ENCODE data around the gene TGOLN2.

DNA sequence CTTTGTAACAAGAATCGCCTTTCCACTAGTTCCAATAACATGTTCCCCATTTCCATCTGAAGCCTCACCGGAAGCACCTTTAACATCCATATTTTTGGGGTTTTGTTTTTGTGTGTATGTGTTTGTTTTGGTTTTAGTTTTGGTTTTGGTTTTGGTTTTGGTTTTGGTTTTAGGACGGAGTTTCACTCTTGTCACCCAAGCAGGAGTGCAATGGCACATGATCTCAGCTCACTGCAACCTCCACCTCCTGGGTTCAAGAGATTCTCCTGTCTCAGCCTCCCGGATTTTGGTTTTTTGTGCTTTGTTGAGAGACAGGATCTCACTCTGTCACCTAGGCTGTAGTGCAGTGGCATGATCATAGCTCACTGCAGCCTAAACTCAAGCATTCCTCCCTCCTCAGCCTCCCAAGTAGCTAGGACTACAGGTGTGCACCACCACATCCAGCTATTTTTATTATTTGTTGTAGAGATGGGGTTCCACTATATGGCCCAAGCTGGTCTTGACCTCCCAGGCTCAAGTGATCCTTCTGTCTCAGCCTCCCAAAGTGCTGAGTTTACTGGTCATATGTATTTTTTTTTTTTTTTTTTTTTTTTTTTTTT, 36.3 kb downstream of the TGOLN2 start:
- TF ChIP-seq, protein P1, sequence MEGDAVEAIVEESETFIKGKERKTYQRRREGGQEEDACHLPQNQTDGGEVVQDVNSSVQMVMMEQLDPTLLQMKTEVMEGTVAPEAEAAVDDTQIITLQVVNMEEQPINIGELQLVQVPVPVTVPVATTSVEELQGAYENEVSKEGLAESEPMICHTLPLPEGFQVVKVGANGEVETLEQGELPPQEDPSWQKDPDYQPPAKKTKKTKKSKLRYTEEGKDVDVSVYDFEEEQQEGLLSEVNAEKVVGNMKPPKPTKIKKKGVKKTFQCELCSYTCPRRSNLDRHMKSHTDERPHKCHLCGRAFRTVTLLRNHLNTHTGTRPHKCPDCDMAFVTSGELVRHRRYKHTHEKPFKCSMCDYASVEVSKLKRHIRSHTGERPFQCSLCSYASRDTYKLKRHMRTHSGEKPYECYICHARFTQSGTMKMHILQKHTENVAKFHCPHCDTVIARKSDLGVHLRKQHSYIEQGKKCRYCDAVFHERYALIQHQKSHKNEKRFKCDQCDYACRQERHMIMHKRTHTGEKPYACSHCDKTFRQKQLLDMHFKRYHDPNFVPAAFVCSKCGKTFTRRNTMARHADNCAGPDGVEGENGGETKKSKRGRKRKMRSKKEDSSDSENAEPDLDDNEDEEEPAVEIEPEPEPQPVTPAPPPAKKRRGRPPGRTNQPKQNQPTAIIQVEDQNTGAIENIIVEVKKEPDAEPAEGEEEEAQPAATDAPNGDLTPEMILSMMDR (conservative IDR thresholded peaks at IDR 0.05) = no peak
- no peak for TF ChIP-seq EZH2 (IDR thresholded peaks at IDR 0.05; ENCODE audit: low read depth)
